ENCODE results near the gene NDUFS7. TPM values are rescaled to one million over a fixed set of nuclear protein-coding genes. Genes with fewer than 3 reads are reported as not detected.

The NDUFS7 gene
- total and polyA plus RNA-seq, 9 of the 15 experiments (the other 6 are each of a cell fraction or from before 2014, with no cell fraction given), result 6.0 to 271 (median 60.6) TPM

DNA sequence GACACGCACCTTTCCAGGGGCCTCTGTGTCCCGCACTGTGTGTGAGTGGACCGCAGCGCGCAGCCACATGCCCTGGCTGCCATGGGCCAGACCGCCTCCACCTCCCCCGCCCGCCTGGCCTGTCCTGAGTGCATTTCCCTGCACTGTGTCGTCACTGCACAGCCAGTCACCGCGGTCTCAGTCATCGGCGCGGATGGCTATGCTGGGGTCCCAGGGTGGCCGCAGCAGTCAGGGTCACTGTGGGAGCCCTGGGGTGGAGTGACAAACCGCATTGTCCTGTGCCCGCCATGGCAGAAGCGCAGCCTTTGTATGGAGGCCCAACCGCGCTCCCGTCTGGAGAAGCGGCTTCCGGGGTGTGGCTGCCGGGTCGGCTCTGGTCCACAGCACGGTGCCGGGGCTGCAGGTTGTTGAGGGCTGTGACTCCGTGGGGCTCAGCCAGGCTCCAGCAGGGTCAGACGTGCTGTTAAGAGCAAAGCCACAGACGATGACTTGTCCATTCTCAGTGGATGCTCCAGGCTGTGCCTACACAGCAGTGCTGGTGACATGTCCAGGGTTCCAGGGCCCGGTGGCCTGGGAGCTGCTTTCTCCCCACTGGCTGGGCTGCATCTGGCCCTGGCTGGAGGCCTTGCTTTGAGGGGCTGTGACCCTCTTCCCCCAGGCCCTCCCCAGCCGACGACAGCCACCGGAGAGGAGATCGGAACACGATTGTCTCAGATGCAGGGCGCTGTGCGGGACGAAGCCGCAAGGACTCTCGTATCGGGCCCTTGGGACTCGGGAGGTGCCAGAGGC lies 6.3 kb upstream of the NDUFS7 start:
- BruUV-seq (replicated peaks), result no TSS peak
- ChIA-PET POLR2A (no interaction called here), CTCF (ENCODE audit: low intra/inter-chr PET ratio) (no interaction called here)
- Histone ChIP-seq H3K9ac (ENCODE audit: insufficient read depth in 1 of 2, low read depth in 2 of 2, low read length in 2 of 2) (no peak overlapping the region), H2AFZ (ENCODE audit: low read depth, low read length) (no peak overlapping the region), H3K9me3 (replicated peaks; ENCODE audit: control insufficient read depth, insufficient read depth, low read depth, low read length) (no peaks in the 10 kb centered on the region), H3K27me3 (ENCODE audit: control insufficient read depth in 2 of 2, insufficient read depth in 2 of 2, low read length in 2 of 2) (no peaks in the 10 kb centered on the region), H3K36me3 (ENCODE audit: control insufficient read depth, insufficient read depth, low read length) (peaks cover 41% of the 10 kb centered on the region), H3K79me2 (ENCODE audit: control insufficient read depth, insufficient read depth, low read length) (no peaks in the 10 kb centered on the region), H3K4me3 (no peak overlapping the region), H3K4me2 (ENCODE audit: insufficient read depth, low read length) (no peak overlapping the region), H3K9me1 (ENCODE audit: control insufficient read depth, insufficient read depth, low read length) (no peaks in the 10 kb centered on the region), H4K20me1 (replicated peaks; ENCODE audit: control insufficient read depth, insufficient read depth, low read length) (no peaks in the 10 kb centered on the region; the same call in 1 of the 2 replicates), H3K27ac (ENCODE audit: extremely low read depth, low read depth, low read length) (no peak overlapping the region), H3K4me1 (replicated peaks in 1 of 2; ENCODE audit: control insufficient read depth in 2 of 2, insufficient read depth in 2 of 2, low read length in 2 of 2) (peaks cover 0 to 45% of the 10 kb centered on the region in 2 experiments; a peak in 2 of 5 replicates)
- FAIRE-seq, result no peak
- no peak for DNase-seq (ENCODE audit: extremely low read depth in 1 of 4, low spot score in 3 of 4)
- 95% methylated on average over 35 of the region's 43 CpGs for WGBS (ENCODE audit: insufficient coverage, low coverage, missing lambda C conversion rate)
- TF ChIP-seq POLR2G (IDR thresholded peaks at IDR 0.05; ENCODE audit: low read depth, low read length), result peak; percentile 47; the same call in 1 of the 2 replicates
- no peak for TF ChIP-seq POLR2AphosphoS5 (IDR thresholded peaks at IDR 0.05; ENCODE audit: control insufficient read depth, insufficient read depth, low read depth, low read length)
- TF ChIP-seq ATF1 (CRISPR knock-in tag; IDR thresholded peaks at IDR 0.05), result 0 out of 2 replicates have a peak, but pooled peaks have one; percentile 16
- no peak for TF ChIP-seq ATF1 (tag; IDR thresholded peaks at IDR 0.05)
- TF ChIP-seq ZNF507 (tag; conservative IDR thresholded peaks at IDR 0.05), result no peak
- TF ChIP-seq RBFOX2 (IDR thresholded peaks at IDR 0.05; ENCODE audit: low read depth, low read length), result 0 out of 2 replicates have a peak, but pooled peaks have one; percentile 13
- ATAC-seq, result no peak
- intact Hi-C loops (cut with micrococcal nuclease), result no loop called here
- in situ Hi-C loops (cut with MboI), result no loop called here
